GM21526 (cell line): ENCODE measurements around the gene PROSER2.

Experiments used
- ATAC-seq: cut with Tn5 transposase; IDR thresholded peaks from one replicate; pipeline ENCODE4 v1.9.1; 2021; ENCODE audit warnings: moderate library complexity; ENCODE audit not compliant: unreplicated experiment, low FRiP score

PROSER2 gene

DNA sequence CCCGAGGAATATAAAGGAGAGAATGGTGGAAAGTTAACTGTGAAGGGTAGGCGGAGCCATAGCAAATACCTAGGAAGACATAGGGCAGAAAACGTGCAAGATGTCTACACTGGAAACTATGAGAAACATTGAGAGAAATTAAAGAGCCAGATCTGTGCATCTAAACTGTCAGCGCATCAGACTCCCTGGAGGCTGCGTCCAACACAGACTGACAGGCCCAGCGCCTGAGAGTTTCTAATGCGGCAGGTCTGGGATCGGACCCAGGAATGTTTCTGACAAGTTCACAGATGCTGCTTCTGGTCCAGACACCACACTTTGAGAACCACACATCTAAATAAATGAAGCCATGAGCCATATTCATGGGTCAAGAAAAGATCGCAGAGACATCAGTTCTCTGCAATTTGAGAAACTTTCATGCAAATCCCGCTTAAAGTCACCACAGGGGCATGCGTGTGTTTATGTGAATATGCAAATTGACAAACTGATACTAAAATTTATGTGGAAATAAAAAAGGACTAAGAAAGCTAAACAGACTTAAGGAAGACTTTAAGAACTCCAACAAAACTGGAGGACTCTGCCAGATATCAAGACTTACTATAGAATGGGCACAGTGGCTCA is 38.8 kb downstream of the PROSER2 start:
- no peak for ATAC-seq

GRCh38 chr10:11863353-11864109 is 40.4 kb downstream of the PROSER2 start:
- peak; percentile 93 for ATAC-seq

DNA sequence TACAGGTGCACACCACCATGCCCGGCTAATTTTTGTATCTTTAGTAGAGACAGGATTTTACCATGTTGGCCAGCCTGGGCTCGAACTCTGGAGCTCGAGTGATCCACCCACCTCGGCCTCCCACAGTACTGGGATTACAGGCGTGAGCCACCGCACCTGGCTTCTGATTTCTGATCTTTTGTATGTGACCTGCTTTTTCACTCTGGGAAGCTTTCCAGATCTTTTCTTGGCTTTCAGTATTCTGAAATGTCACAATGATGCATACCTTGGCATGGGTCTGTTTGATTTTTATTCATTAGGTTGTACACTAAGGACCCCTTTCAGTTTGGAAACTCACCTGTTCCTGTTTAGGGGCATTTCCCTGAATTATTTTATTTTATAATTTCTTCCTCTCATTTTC is 41.6 kb downstream of the PROSER2 start:
- no peak for ATAC-seq

- ATAC-seq = no peak
Measured at GRCh38 chr10:11865561-11865960, 42.4 kb downstream of the PROSER2 start.

DNA sequence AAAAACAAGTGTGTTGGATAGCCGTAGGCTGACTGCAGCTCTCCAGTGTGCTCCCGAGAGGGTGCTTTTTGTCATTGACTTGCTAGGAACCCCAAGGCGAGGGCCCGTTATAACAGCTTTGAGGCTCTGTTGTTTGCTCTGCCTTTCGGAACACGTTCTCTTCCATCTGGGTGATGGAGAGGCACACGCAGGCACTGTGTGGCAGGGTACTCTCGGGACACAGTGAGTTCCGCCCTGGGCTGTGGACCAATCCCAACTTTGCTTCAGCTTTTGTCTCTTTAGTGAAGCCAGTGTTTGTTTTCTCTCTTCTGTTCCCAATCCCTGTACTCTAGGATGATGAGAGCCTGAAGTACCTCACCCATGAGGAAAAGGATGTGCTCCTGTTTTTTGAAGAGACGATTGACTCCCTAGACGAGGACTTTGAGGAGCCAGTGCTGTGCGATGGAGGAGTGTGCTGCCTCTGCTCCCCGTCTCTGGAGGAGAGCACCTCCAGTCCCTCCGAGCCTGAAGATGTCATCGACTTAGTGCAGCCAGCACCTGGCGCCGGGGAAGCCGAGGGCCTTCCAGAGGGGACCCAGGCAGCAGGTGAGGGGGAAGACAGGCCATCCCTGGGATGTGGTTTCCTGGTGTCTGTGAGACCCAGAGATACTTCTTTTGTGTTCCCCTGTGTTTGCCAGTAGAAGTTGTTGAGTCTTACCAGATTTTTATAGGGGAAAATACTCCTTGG is 43.2 kb downstream of the PROSER2 start:
- ATAC-seq = no peak

GRCh38 chr10:11869219-11869618 is 46.1 kb downstream of the PROSER2 start:
- ATAC-seq = no peak

GRCh38 chr10:11869743-11870460 is 46.7 kb downstream of the PROSER2 start:
- no peak for ATAC-seq

- ATAC-seq = no peak
Measured at GRCh38 chr10:11870461-11870780, 47.3 kb downstream of the PROSER2 start.

DNA sequence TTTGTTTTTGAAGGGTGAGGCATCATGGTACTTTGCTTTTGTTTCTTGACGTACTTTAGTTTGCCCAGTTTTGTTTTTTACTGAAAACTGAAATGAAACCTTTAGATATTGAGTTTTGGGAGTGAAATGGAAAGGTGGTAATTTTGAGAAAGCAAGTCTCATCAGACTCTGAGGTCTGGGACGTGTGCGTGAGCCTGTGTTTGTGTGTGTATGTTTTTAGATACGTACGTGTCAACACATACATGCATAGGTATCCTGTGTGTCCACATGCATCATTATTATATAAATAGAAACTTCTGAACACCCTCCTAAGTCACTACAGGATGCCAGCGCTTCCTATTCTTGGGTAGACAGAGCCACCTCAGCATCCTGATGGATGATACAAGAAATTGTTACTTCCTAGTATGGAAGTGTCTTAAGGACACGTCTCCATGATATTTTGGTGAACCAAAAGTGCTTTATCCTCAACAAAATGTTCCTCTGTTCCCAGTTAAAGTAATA is 47.8 kb downstream of the PROSER2 start:
- ATAC-seq = no peak

- no peak for ATAC-seq
Measured at GRCh38 chr10:11871466-11871865, 48.3 kb downstream of the PROSER2 start.

GRCh38 chr10:11874568-11875493 is 51.7 kb downstream of the PROSER2 start:
- ATAC-seq = no peak

GRCh38 chr10:11875494-11876281 is 52.5 kb downstream of the PROSER2 start:
- no peak for ATAC-seq

DNA sequence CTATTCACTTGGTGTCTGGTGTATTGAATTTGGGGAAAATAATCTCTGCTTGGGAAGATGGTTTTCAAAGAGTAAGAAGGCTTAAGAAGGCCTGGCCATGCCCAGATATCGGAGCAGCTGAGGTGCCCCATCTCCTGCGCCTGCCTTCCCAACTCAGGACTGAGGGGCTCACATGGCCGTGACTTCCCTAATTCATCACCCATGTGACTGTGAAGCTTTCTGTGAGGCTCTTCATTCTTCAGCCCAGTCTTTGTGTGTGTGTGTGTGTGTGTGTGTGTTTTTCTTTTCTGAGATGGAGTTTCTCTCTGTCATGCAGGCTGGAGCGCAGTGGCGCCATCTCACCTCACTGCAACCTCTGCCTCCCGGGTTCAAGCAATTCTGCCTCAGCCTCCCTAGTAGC is 53.2 kb downstream of the PROSER2 start:
- ATAC-seq = no peak

- ATAC-seq = no peak
Measured at GRCh38 chr10:11876805-11877590, 53.8 kb downstream of the PROSER2 start.

DNA sequence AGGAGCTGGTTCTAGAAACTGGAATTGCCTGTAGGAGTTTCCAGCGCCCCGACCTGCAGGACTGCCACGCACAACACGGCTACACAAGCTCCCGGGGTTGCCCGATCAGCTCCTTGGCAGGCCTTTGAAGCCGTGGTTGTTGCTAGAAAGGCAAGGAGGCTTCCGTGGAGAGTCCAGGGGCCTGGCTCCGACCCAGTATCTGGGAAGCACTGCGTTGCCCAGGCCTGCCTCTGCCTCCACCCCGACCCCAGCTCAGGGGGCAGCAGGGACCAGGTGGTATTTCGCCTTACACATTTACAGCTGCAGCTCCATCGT is 54.4 kb downstream of the PROSER2 start:
- no peak for ATAC-seq

GRCh38 chr10:11878776-11879175 is 55.6 kb downstream of the PROSER2 start:
- ATAC-seq = no peak

DNA sequence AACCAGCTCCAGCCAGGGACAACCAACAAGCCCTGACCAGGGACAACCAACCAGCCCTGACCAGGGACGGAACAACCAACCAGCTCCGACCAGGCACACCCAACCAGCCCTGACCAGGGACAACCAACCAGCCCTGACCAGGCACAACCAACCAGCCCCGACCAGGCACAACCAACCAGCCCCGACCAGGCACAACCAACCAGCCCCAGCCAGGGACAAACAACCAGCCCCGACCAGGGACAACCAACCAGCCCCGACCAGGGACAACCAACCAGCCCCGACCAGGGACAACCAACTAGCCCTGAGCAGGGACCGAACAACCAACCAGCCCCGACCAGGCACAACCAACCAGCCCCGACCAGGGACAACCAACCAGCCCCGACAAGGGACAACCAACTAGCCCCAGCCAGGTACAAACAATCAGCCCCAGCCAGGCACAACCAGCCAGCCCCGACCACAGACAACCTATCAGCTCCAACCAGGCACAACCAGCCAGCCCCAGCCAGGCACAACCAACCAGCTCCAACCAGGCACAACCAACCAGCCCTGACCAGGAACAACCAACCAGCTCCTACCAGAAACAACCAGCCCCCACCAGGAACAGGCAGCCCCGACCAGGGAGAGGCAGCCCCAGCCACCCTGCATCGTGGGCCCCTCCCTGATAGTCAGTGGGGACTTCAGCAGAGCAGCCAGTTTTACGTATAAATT is 56.4 kb downstream of the PROSER2 start:
- no peak for ATAC-seq
